HG03039 (cell line): ENCODE results near the gene HOXB5.

Experiments
- ATAC-seq: cut with Tn5 transposase; IDR thresholded peaks from one replicate; pipeline ENCODE4 v1.9.1; 2021; ENCODE audit warnings: mild to moderate bottlenecking, moderate library complexity; ENCODE audit not compliant: unreplicated experiment

The HOXB5 gene

DNA sequence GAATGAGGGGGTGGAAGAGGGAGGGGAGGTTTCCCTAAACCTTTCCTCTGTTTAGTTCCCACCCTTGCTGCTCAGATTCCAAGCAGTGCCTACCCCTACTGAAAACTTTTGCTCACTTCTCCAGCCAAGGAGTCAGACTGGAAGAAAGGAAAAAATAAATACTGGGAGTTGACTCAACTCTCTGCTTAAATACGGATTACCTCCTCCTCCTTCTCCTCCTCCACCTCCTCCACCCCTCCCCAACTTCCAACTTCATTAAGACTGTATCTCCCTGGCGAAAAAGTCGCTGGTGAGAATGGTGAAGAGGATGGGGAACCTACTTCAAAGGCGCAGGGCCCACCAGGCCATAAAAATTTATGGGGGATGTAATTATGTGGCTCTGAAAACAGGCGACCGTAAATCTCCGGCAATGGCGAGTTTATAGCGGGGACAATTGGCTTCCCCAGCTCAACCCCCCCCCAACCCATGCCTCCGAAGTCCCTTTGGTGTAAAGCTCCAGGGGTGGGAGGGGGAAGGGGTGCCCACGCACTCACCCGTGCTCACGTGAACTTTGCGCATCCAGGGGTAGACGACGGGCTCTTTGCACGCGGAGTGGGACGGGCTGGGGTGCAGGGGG is 16.1 kb downstream of the HOXB5 start:
- no peak for ATAC-seq

DNA sequence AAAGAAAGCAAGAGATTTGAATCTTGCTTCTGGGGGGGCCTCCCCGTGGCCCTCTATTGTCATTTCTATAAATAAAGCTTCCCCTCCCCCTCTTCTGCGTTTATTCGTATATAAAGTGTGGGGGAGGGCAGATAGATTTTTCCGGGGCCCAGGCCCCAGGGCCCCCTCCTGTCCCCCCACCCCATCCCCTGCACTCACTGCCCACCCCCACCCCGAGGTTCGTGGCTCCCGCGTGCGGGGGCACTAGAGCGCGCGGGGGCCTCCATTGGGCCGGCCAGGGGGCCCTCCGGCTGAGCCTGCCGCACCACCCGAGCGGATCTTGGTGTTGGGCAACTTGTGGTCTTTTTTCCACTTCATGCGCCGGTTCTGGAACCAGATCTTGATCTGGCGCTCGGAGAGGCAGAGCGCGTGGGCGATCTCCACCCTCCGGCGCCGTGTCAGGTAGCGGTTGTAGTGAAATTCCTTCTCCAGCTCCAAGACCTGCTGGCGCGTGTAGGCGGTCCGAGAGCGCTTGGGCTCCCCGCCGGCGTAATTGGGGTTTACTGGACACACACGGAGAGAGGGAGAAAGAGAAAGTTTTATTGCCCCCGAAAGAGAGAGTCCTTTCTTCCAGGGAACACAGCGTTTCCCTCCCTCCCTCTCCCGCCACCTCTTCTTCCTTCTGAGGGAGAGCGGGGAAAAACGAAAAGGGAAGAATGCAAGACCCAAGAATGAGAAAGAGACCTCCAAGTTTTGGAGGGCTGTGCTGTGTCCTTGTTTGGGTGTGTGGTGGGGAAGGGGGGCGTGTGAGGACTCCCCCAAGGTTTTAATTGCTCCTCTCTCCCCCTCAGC is 16.9 kb downstream of the HOXB5 start:
- ATAC-seq: no peak

DNA sequence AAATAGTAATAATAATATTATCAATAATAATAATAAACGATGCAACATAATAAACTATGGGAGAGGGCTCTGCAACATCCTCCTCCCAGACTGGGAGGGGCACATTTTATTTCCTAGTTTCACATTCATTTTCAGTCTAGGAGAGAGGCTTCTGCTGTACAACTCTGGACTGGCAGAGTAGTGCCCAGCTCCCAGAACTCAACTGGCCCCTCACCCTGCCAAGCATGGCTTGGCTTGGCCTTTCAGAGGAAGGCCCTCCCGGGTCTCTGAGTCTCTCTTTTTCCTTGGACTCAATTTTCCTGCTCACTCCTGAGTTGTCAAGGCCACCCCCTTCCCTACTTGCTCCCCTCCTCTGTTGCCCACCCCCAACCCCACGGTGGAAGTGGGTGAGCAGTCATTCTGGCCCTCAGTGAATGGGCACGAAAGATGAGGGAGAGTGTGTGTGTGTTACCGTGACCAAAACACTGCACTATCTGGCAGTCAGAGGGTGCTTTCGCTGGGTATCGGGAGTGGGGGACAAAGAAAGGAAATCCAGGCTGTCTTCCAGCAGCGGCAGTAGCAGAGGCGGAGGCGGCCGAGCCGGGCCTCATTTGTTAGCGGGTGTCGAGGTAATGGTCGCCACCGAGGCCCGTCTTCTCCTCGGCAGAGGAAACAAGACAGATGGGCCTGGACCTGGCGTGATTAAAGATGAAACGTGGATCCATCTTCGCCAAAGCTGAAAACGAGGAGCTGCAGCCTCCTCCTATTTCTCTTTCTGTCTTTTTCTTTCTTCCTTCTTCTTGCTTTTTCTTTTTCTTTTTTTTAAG is 17.7 kb downstream of the HOXB5 start:
- no peak for ATAC-seq

DNA sequence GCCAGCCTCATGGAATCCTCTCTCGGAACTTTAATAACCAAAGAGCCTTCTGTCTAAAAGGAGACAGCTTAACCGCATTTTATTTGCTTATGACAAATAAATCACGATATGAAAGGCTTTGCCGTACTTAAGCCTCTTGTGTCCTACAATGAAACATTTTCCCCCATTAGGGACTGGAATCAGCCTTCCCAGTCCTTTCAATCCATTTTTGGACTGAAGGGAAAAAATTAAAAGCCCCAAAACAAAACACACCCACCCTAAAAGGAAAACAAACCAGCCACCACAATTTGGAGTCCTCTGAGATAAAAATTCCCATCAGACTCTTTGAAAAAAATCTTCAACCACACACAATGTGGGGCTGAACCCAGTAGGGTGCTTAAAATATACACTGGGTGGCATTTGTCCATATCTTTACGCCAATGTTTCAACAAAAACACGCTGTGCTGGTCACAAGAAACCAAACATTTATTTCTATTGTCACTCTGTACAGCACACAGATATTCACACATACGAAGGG is 18.5 kb downstream of the HOXB5 start:
- ATAC-seq: no peak

DNA sequence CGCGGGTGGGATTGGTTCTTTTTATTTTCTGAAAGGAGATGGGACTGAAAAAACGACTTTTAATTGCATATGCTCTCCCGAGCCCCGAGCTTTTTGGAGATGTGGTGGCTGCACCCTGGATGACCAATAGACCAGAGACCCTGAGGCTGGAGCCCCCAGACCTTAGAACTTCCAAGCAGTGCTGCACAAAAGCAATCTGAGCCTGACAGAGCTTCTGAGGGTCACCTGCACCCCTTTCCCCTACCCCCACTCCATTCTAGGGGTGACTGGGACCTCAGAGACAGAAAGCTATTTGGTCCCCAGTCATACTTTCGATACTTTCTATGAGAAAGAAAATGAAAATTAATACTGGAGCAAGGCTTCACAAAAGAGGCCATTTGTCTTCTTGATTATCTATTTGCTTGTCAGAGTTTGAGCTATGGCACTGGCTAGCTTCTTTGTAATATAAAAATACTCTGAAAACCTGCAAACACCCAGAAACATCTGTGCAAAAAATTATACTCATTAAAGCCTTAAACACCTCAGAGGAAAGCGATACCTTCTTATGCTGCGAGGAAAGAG is 19.0 kb downstream of the HOXB5 start:
- ATAC-seq: no peak

DNA sequence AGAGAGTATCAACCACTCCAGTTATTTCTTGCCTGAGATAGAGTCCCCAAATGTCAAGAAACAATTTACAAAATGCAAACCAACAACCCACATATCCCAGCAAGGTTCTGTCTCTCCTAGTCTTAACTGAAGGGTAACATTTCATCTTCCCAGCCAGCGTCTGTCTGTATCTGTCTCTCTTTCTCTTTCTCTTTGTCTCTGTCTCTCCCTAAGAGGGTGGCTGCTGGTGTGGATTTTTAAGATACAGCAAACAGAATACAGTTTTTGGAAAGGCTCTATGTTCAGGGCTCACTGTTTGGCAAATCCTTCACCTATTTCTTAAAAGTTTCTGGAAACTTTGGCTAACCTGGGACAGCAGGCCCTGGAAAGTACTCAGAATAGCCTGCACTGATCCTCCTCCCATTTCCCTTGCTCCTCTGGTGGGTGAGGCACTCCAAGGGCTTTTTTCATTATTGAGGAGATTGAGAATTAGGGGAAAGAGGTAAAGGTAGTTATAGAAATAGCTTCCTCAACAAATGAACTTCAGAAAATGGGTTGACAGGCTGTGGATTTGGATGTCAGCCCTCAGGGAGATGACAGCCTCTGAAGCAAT is 21.7 kb downstream of the HOXB5 start:
- no peak for ATAC-seq

DNA sequence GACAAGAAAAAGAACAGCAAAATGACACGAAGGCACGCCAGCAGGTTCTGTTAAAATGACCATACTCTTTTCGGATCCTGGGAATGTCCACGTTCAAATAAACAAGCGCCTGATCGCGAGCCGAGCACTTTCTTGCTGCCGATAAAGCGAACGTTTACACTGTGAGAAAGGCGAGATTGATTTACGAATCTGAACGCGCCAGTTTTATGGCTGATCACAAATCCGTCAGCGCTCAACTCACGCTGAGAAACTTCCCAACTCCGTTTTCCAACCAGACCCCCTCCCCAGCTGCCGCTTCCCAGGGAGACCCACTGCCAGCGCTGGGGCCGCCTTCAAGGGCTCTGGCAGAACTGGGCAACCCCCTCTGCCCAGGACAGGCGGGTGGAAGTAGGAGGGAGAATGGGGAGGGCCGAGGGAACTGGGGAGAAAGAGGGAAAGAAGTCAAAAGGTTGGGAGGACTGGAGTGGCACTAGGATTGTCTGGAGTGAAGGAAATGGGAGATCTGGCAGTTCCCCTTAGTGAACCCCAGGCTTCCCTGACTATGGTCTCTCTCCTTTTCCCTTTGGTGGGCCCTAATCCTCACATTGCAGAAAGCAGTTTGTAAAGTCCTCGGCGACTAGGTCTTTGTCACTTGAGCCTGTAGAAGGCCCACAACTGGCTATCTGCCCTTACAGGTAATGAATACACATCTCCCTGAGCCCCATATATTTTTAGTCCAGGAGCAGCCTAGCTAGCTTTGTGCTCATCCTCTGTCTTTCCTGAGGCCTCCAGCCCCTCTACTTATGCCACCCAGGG is 22.4 kb downstream of the HOXB5 start:
- no peak for ATAC-seq

DNA sequence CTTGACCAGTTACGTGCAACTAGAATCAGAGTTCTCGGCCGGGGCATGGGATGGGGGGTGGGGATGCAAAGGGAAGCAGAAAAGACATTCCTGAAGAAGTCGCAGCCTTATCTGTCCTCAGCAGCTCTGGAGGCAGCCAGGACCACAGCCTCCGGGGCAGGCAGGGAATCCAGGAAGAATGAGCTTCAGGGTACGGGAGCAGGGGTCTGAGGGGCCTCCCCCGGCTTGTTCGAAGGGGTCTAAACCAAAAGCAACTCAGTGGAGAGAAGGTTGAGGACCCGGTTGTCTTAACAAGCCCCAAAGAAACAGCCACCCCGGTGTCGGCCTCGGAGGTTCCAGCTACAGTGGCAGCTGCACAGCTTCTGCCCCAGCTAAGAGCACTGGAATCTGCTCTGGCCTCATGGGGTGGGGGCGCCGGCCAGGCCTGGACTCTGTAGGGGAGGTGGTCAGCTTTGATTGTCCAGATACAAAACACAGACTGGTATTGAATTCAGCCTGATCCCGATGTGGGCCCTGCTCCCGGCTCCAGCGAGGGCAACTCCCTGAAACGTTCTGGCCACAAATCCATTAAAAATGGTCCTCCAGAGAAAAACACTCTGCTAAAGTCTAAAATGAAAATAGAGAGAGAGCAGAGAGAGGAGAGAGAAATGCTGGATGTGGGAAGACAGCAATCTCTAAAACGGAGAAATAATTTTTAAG is 23.1 kb downstream of the HOXB5 start:
- no peak for ATAC-seq

DNA sequence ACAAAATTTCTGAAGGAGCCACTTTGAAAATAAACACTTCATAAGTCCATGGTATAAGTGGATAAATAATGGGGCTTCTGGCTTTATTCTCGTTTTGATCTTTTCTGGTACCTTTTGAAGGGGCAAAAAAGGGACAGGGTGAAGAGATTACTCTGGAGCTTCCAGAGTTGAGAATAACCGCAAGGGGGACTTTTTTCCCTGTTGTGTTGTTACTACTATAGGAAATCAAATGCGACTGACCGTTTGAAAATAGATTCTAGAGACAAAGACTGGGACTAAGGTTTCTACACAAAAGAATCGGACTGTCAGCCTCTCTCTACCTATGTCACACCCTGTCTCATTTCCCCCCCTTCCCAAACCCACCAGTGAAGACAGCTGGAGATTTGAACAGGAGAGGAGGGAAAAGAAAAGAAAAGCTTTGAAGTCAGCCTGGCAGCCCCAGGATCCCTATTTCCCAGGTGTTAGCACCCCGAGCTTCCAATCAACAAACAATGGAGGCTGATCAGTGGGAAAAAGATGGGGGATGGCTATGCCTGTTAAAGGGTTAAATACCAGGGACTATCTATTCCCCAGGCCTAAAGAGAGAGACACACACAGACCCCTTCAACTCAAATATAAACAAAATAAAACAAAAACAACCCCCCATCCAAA is 23.8 kb downstream of the HOXB5 start:
- no peak for ATAC-seq

DNA sequence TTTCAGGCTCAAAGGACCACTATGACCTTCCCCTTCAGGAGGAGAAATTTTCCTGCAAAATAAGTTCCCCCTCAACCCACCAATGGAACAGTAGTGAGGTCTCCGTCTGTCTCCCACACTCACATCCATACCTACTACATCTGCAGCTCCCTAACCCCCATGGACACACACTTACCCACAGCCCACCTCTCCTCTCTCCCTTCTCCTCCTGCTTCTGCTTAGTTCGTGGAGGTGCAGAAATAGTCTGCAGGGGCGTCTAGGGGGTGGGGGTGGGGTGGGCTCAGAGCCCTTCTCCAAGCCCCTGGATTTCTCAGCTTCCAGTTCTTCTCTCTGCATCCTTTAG is 24.4 kb downstream of the HOXB5 start:
- no peak for ATAC-seq

DNA sequence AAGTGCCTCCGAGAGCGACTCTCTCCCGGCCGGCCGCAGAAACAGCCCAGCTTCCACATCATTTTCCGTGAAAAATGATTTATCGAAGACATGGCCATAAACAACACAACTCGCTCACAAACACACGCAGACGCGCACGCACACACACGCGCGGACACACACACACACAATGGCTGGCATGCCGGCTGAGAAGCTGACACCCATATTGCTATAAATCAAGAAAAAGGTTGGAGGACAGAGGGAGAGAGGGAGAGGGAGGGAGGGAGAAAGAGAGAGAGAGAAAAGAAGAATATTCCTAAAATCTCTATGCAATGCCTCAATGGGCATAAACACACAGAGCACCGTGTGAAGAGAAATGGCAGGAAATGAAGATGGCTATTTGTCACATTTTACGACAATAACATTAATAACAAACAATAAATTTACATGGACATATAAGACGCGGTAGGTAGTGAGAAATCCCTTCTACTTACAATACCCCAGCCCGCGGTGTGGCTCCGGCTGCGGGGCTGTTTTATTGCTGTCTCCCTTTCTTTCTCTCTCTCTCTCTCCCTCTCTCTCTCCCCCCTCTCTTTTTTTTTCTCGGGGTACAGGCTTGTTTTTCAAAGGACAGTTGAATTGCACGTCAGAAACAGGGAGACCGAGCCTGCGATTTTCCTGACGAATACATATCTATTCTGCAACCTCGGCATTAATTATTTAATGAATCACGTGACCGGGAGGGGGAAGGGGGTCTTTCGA is 24.9 kb downstream of the HOXB5 start:
- ATAC-seq: no peak

DNA sequence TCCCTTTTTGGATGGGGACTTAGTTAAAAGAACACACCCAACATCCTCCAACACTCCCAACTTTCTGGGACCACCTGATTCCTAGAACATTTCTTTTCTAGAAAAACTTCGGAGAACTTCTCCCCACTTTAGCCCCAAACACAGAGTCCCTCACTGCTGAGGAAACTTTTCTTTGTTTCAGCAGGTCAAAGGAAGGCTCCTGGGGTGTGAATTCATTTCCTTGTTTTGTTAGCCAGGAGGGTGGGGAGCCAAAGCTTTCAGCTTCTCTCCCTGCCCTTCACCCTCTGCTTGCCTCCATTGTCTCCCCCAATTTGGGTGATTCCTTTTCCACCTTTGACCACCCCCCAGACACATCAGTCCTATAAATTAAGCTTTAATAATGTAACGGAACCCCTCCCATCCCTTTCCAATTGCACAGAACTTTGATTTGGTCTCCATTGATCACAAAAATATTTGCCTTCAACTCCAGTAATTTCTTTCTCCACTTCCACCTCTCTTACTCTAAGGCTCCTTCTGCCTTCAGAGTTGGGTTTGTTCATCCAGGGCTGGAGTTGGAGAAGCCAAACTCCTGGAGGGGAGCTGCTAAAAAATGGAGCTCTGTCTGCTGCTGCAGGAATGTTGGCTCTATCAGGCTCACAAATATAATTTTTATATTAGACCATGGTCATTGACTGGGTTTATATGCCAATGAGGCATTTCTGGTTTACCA is 25.8 kb downstream of the HOXB5 start:
- ATAC-seq: no peak

DNA sequence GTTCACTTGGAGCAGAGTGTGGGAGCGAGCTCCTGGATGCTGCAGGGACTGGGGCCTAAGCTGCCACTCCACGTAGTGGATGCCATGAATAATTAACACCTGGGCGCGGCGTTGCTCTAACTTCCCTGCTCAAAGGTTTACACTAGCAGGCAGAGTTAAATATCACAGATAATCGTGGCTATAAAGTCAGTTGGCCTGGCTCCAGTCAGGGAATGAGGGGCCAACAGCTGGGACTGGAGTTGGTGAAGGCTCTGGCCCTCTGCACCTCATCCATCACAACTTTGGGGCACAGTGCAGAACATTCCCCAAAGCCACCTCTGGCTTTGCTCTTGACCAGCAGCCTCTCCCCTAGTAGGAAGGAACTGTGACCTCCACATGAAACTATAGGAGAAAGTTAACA is 26.4 kb downstream of the HOXB5 start:
- no peak for ATAC-seq

DNA sequence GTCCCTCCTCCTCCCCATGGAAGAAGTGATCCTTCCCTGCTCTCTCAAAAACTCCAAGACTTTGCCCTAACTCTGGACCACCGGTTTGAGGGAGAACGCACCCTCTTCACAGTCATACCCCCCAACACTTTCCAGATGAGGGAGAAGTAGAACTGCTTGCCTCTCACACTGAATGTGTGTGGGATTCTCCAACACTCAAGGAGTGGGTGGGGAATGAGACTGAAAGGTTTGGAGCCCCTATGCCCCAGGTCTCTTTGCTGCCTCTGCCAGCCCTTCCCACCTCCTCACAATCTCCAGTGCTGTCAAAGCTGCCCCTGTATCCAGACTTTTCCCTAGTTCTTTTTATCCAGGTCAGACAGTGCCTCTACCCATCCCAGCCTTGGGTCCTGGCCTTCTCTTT is 26.9 kb downstream of the HOXB5 start:
- ATAC-seq: no peak

DNA sequence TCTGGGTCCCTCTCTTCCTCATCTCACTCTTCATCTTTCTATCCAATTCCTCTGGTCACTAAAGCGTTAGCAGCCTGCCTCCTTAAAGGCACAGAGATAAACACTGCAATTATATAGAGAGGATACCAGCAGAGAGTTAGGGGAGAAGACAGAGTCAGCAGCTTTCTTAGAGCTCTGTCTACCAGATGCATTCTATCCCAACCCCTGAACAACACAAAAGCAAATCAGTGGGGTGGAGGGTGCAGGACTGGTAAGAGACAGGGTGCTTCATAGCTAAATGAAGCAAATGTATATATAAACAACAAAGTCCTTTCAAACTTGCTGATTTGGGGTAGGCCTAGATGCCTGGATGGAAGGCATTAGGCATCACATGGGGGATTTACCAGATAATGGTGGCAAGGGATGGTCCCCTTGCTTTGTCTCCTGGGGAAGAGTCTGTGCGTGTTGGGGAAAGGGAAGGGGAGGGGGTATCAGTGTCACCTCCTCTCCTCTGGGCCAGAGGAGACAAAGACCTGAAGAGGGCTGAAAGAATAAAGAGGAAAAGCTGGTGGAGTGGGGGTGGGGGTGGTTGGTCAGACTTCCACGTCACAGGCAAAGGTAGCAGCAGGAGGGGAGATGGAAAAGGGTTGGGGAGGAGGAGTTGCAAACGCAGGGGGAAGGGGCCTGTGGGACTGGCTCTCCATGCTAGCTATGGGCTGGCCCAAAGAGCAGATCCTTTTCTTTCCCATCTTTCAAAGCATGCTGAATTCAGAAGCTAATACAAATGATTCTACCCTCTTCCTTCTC is 27.5 kb downstream of the HOXB5 start:
- no peak for ATAC-seq

DNA sequence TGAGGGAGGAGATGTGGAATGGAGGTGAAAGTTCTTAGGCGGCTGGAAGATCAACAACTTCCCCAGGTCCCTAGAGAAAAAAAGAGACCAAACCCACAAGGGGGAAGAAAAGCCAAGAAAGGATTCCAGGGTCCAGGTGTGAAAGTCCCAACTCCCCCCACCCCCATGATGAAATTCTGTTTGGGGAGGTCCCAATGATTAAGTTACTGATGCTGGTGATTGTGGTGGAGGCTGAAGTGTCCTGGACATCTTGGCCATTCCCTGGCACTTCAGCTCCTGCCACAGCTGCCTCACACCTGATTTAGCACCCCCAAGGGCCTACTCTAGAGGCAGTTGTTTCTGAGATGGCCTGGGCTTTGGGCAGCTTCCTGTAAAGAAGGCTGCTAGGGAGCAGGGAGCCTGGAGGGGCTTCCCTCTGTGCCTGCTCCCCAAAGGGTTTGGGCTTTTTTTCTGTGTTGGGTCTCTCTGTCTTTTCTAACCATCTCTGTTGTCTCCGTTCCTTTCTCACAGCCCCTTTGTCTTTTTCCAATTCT is 28.5 kb downstream of the HOXB5 start:
- ATAC-seq: no peak
